GM12801 (cell line): ENCODE measurements around the gene SLC25A47.

ENCODE experiments used
- CTCF ChIP-seq: IDR thresholded peaks from one replicate; pipeline ENCODE4 v1.5.1; 2011; ENCODE audit warnings: control low read depth; ENCODE audit not compliant: insufficient read length; ENCODE audit errors: extremely low read depth

The SLC25A47 gene

GRCh38 chr14:100330007-100330344, 6.8 kb downstream of the SLC25A47 start:
- no peak for TF ChIP-seq CTCF

GRCh38 chr14:100330388-100330931, 7.3 kb downstream of the SLC25A47 start:
- TF ChIP-seq CTCF = no peak

GRCh38 chr14:100332071-100332639, 9.0 kb downstream of the SLC25A47 start:
- no peak for TF ChIP-seq CTCF

- no peak for TF ChIP-seq CTCF
These were observed 9.7 kb downstream of the SLC25A47 start for GRCh38 chr14:100332797-100333196.

GRCh38 chr14:100333311-100333710, 10.2 kb downstream of the SLC25A47 start:
- TF ChIP-seq CTCF = no peak

GRCh38 chr14:100333827-100334226, 10.7 kb downstream of the SLC25A47 start:
- TF ChIP-seq CTCF = no peak

- no peak for TF ChIP-seq CTCF
These were observed 11.8 kb downstream of the SLC25A47 start for GRCh38 chr14:100334904-100335303.
